Measurements from ENCODE around the gene LYPD1. TPM values are rescaled to one million over a fixed set of nuclear protein-coding genes. Genes with fewer than 3 reads are reported as not detected.

LYPD1 gene
- polyA plus RNA-seq, 1 donor, result 4.0 TPM

DNA sequence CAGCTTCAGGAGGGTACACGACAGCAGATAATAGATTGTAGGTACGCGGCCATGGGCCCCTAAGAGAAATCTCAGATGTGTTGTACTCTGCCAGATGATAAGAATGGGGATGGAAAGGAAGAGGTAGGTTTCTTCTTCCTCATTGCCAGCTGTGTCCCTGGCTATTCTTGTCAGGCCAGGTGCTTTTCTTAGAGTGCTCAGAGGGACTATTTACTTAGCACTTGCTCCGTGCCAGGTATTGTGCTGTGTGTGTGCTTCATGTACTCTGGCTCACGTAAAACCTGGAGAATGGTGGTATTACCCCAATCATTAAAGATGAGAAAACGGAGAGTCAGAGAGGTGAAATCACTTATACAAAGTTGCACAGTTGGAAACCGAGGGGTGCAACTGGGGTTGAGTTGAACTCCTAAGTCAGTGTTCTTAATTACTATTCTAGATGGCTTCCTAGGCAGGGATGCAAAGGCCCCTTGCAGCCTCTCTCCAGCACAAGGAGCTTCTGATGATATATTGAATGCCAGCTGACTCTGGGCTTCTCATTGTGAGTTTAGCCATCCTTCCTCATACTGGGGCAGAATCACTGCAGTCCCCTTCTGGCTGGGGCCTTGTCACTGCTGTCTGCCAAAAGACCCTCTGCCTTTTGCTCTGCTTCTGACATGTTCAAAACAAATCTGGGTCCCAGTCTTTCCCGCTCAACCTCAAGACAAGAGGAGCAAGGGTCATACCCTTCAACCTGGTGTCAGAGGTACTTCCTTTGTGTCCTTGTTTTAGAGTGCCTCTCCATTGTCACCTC is 60.7 kb downstream of the LYPD1 start:
- no peak overlapping the region for H3K4me3 ChIP-seq (ENCODE audit: low read length)
- no peak for DNase-seq
- H3K27ac ChIP-seq (ENCODE audit: low read length), result no peak overlapping the region
- H3K27me3 ChIP-seq (ENCODE audit: control insufficient read depth, insufficient read depth, low read length), result no peaks in the 10 kb centered on the region
- H3K9me3 ChIP-seq (ENCODE audit: control insufficient read depth, low read depth, low read length), result no peaks in the 10 kb centered on the region
- H3K4me1 ChIP-seq (ENCODE audit: control insufficient read depth, insufficient read depth, low read length), result no peaks in the 10 kb centered on the region
- H3K36me3 ChIP-seq (ENCODE audit: control insufficient read depth, insufficient read depth, low read length), result no peaks in the 10 kb centered on the region
- no CpG with 5 or more reads among the region's 8 CpGs for WGBS (ENCODE audit: insufficient coverage, low lambda C conversion rate)

DNA sequence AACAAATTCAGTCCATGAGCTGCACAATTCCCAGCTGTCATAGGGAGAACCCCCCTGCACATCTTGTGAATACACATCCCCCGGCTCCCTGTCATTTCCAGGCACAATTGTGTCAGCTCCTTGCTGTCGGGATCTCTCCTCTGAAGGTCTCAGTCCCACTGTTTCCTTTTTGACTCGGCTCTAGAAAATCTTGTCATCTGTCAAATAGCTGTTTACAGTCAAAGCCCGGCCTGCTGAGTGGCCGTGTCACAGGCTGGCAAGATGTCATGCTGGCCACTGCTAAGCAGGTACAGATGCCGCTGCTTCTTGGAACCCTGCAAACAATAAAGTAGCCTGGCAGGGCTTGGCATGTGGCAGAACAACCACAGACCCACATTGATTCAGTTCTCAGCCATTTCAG is 61.7 kb downstream of the LYPD1 start:
- no peak for DNase-seq
- Histone ChIP-seq H3K27me3 (ENCODE audit: control insufficient read depth, insufficient read depth, low read length) (no peaks in the 10 kb centered on the region), H3K9me3 (ENCODE audit: control insufficient read depth, low read depth, low read length) (no peaks in the 10 kb centered on the region), H3K27ac (ENCODE audit: low read length) (no peak overlapping the region), H3K4me3 (ENCODE audit: low read length) (no peak overlapping the region), H3K36me3 (ENCODE audit: control insufficient read depth, insufficient read depth, low read length) (no peaks in the 10 kb centered on the region), H3K4me1 (ENCODE audit: control insufficient read depth, insufficient read depth, low read length) (no peaks in the 10 kb centered on the region)
- WGBS (ENCODE audit: insufficient coverage, low lambda C conversion rate), result no CpG with 5 or more reads among the region's 6 CpGs

DNA sequence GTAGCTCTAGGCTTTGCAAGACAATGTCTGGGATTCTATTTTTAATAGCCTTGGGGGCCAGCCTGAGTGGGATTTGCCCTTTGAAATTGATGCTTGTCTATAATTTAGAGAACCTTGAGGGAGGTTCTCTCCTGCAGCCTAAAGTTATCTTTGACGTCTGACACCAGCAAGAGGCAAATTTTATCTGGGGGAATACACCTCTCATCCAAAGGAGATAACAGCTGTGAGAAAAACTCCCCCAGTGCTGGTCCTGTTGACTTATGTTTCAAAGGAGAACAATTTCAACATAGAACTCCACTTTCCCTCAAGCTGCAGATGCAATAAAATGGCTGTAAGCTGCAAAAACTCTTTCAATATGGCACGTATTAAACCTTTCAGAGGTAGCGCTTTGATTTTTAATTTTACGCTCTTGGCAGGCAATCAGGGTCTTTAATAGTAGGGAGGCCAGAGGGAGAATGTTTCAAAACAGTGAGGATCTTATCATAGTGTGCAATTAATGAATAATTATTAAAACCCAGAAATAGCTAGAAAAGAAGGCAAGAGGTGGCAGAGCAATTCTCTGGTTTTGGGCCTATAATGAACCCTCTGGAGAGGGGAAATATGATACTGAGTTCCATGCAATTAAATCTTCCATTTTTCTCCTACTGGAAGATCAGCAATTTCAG is 62.4 kb downstream of the LYPD1 start:
- Histone ChIP-seq H3K36me3 (ENCODE audit: control insufficient read depth, insufficient read depth, low read length) (no peaks in the 10 kb centered on the region), H3K9me3 (ENCODE audit: control insufficient read depth, low read depth, low read length) (no peaks in the 10 kb centered on the region), H3K27ac (ENCODE audit: low read length) (no peak overlapping the region), H3K27me3 (ENCODE audit: control insufficient read depth, insufficient read depth, low read length) (no peaks in the 10 kb centered on the region), H3K4me3 (ENCODE audit: low read length) (no peak overlapping the region), H3K4me1 (ENCODE audit: control insufficient read depth, insufficient read depth, low read length) (no peaks in the 10 kb centered on the region)
- WGBS (ENCODE audit: insufficient coverage, low lambda C conversion rate), result 100% methylated on average over 1 of the region's 4 CpGs
- DNase-seq, result no peak

DNA sequence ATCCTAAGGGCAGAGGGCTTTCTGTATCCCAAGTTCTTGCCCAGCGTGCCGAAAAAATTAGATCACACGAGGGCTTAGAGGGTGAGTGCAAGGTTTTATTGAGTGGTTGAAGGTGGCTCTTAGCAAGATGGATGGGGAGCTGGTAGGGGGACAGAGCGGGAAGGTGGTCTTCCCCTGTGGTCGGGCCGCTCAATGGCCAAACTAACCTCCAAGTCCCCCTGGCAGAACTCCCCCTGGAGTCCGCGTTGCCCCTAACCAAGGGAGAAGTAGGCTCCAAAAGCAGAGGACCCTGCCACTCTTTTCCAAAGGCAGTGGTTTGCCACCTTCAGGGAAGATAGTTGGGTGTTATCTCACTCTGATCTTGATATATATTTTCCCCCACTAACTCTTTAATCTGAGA is 63.4 kb downstream of the LYPD1 start:
- H3K36me3 ChIP-seq (ENCODE audit: control insufficient read depth, insufficient read depth, low read length), result no peaks in the 10 kb centered on the region
- H3K9me3 ChIP-seq (ENCODE audit: control insufficient read depth, low read depth, low read length), result no peaks in the 10 kb centered on the region
- H3K27ac ChIP-seq (ENCODE audit: low read length), result no peak overlapping the region
- no CpG with 5 or more reads among the region's 8 CpGs for WGBS (ENCODE audit: insufficient coverage, low lambda C conversion rate)
- no peak for DNase-seq
- no peak overlapping the region for H3K4me3 ChIP-seq (ENCODE audit: low read length)
- H3K27me3 ChIP-seq (ENCODE audit: control insufficient read depth, insufficient read depth, low read length), result no peaks in the 10 kb centered on the region
- H3K4me1 ChIP-seq (ENCODE audit: control insufficient read depth, insufficient read depth, low read length), result no peaks in the 10 kb centered on the region

DNA sequence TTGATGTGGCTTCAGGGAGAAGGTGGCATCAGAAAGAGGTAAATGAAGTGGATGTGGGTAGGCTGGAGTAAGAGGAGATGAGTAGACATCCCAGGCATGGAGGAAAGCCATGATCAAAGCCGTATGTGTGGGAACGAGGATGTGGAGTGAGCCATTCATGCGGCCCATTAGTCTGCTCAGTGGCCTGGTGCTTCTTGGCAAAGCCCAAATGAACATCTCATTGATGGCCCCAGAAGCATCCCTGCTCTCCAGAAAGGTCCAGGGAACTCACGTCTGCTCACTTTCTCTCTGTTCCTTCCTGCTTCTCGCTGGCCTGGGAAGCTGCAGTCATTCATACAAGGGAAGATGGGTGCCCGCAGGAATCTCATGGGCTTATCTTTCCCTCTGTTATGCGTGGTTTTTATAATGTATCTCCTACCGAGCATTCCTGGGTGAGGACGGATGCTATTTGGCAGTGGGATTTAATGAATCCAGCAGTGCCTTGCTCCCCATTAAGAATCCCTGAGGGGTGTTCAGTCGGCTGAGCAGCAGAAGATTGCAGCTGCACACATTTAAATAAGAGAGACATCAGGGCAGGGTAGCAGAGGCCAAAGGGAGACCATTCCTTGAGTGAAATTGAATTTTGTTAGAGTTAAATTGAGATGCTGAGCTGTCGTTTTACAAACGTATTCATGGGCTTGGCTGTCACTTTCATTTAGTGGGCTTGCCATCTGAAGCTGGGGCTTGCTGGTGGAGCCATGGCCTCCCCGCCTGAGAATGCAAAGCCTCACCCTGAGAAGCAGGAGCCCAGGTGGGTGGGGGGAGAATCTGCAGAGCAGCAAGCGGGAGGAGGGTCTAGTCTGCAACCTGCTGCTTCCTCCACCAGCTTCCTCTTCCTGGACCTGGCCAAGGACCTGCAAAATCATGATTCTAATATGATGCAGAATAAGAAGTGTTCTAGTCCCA is 64.5 kb downstream of the LYPD1 start:
- no peak for DNase-seq
- Histone ChIP-seq H3K27ac (ENCODE audit: low read length) (no peak overlapping the region), H3K36me3 (ENCODE audit: control insufficient read depth, insufficient read depth, low read length) (no peaks in the 10 kb centered on the region), H3K9me3 (ENCODE audit: control insufficient read depth, low read depth, low read length) (no peaks in the 10 kb centered on the region), H3K27me3 (ENCODE audit: control insufficient read depth, insufficient read depth, low read length) (no peaks in the 10 kb centered on the region), H3K4me1 (ENCODE audit: control insufficient read depth, insufficient read depth, low read length) (no peaks in the 10 kb centered on the region), H3K4me3 (ENCODE audit: low read length) (no peak overlapping the region)
- no CpG with 5 or more reads among the region's 14 CpGs for WGBS (ENCODE audit: insufficient coverage, low lambda C conversion rate)

DNA sequence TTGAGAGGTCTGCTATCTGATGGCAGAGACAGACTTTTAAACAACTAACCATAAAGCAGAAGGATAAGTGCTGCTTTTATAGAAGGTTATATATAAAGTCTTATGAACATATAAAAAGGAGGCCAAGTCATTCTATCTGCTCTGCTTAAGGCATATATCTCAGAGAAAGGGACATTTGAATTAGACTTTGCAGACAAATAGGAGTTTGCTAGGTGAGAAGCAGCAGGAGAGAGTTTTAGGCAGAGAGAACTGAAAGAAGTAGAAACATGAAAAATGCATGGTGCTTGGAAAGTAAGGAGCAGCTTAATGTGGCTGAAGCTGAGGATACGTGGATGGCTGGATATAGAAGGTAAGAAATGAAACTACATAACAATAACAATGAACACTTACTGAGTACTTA is 65.4 kb downstream of the LYPD1 start:
- H3K36me3 ChIP-seq (ENCODE audit: control insufficient read depth, insufficient read depth, low read length), result no peaks in the 10 kb centered on the region
- DNase-seq, result no peak
- no peaks in the 10 kb centered on the region for H3K4me1 ChIP-seq (ENCODE audit: control insufficient read depth, insufficient read depth, low read length)
- H3K27me3 ChIP-seq (ENCODE audit: control insufficient read depth, insufficient read depth, low read length), result no peaks in the 10 kb centered on the region
- no peak overlapping the region for H3K27ac ChIP-seq (ENCODE audit: low read length)
- no peaks in the 10 kb centered on the region for H3K9me3 ChIP-seq (ENCODE audit: control insufficient read depth, low read depth, low read length)
- WGBS (ENCODE audit: insufficient coverage, low lambda C conversion rate), result 100% methylated on average over 1 of the region's 1 CpG
- no peak overlapping the region for H3K4me3 ChIP-seq (ENCODE audit: low read length)

DNA sequence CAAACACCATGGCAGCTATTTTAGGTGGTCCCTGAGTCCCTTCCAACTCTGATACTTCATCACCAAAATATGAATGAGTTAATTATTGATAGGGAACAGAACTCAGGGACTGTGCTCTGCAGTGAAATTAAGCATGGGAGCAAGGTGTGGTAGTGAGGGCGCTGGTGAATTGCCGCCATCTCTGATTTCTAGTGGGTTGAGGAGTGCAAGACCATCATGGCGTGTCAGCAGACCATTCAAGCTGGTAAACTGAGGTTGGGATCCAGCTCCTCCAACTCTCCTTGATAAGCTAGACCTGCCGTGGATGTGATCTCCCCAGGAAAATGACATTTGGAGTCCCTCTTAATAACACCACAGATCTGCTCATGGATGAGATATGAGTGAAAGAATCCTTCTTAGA is 70.4 kb downstream of the LYPD1 start:
- no peak overlapping the region for H3K27ac ChIP-seq (ENCODE audit: low read length)
- no peak for DNase-seq
- H3K36me3 ChIP-seq (ENCODE audit: control insufficient read depth, insufficient read depth, low read length), result no peaks in the 10 kb centered on the region
- no peaks in the 10 kb centered on the region for H3K4me1 ChIP-seq (ENCODE audit: control insufficient read depth, insufficient read depth, low read length)
- no CpG with 5 or more reads among the region's 4 CpGs for WGBS (ENCODE audit: insufficient coverage, low lambda C conversion rate)
- H3K9me3 ChIP-seq (ENCODE audit: control insufficient read depth, low read depth, low read length), result peaks cover 3% of the 10 kb centered on the region
- no peaks in the 10 kb centered on the region for H3K27me3 ChIP-seq (ENCODE audit: control insufficient read depth, insufficient read depth, low read length)
- H3K4me3 ChIP-seq (ENCODE audit: low read length), result no peak overlapping the region

DNA sequence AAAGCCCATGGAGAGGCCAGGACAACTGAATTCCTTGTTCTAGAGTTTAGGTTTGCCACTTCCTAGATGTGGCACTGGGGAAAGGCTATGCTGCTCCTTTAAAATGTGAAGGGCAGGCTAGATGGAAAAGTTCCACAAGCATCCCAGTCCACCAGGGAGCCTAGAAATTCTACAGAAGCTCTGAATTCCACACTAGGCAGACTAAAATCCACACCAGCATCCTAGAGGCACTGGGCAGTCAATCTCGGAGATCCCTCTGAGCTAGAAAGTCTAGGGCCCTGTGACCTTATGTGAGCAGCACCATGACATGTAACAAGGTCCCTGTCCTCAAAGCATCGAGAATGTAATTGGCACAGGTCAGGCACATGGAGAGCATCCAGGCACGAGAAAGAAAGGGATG is 71.5 kb downstream of the LYPD1 start:
- Histone ChIP-seq H3K4me3 (ENCODE audit: low read length) (no peak overlapping the region), H3K36me3 (ENCODE audit: control insufficient read depth, insufficient read depth, low read length) (no peaks in the 10 kb centered on the region), H3K4me1 (ENCODE audit: control insufficient read depth, insufficient read depth, low read length) (no peaks in the 10 kb centered on the region), H3K27me3 (ENCODE audit: control insufficient read depth, insufficient read depth, low read length) (no peaks in the 10 kb centered on the region), H3K27ac (ENCODE audit: low read length) (no peak overlapping the region), H3K9me3 (ENCODE audit: control insufficient read depth, low read depth, low read length) (peaks cover 3% of the 10 kb centered on the region)
- WGBS (ENCODE audit: insufficient coverage, low lambda C conversion rate), result 86% methylated on average over 1 of the region's 3 CpGs
- no peak for DNase-seq

DNA sequence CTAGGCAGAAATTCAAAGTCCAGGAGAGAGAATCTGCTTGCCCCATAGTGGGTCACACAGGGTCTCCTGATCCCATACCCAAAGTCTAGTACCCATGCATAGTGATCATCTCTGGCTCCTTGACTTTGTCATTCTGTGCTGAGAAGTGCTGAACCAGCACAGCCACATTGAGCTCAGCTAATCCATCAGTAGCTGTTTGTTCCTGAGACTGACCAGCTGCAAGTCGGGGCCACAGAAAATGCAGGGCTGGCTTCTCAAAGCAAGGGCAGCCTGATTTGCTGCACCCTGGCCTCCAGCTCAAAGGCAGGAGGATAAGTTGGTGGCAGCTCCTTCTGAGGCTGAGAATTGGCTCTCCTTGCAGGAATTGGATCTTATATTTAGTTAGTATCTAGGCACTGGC is 72.2 kb downstream of the LYPD1 start:
- Histone ChIP-seq H3K27ac (ENCODE audit: low read length) (no peak overlapping the region), H3K9me3 (ENCODE audit: control insufficient read depth, low read depth, low read length) (peaks cover 3% of the 10 kb centered on the region), H3K4me1 (ENCODE audit: control insufficient read depth, insufficient read depth, low read length) (no peaks in the 10 kb centered on the region), H3K27me3 (ENCODE audit: control insufficient read depth, insufficient read depth, low read length) (no peaks in the 10 kb centered on the region), H3K36me3 (ENCODE audit: control insufficient read depth, insufficient read depth, low read length) (no peaks in the 10 kb centered on the region), H3K4me3 (ENCODE audit: low read length) (no peak overlapping the region)
- no peak for DNase-seq
- WGBS (ENCODE audit: insufficient coverage, low lambda C conversion rate), result no CpG with 5 or more reads among the region's 1 CpG

DNA sequence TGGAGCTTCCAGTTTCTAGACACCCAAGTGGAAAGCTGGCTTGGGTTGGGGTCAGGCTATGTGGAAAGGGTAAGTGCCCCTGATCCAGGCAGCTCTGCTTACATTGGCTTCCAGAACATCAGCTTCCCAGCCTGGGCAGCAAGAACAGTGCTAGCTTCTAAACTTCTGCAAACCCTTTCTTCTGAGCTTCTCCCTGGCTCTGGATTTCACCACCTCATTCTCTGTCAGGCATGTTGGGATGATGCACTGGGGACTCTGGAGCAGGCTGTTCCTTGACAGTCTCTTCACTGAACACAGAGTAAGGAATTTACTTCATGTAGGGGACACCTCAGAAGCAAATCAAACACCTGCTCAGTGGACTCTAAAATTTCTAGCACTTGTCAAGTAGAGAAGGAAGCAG is 72.8 kb downstream of the LYPD1 start:
- Histone ChIP-seq H3K27me3 (ENCODE audit: control insufficient read depth, insufficient read depth, low read length) (no peaks in the 10 kb centered on the region), H3K9me3 (ENCODE audit: control insufficient read depth, low read depth, low read length) (peaks cover 3% of the 10 kb centered on the region), H3K36me3 (ENCODE audit: control insufficient read depth, insufficient read depth, low read length) (no peaks in the 10 kb centered on the region), H3K4me1 (ENCODE audit: control insufficient read depth, insufficient read depth, low read length) (no peaks in the 10 kb centered on the region), H3K4me3 (ENCODE audit: low read length) (no peak overlapping the region), H3K27ac (ENCODE audit: low read length) (no peak overlapping the region)
- DNase-seq, result no peak
